Measurements from ENCODE around the gene PLP2. TPM values are rescaled to one million over a fixed set of nuclear protein-coding genes. Genes with fewer than 3 reads are reported as not detected.
"Not testable (repeated sequence)": the region's sequence is repeated elsewhere in the genome, so short reads cannot be mapped to it uniquely, and the experiment has no call there.

PLP2 gene, protein sequence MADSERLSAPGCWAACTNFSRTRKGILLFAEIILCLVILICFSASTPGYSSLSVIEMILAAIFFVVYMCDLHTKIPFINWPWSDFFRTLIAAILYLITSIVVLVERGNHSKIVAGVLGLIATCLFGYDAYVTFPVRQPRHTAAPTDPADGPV
- 10 to 100 TPM; 47.5 to 50.4 TPM for total RNA-seq

DNA sequence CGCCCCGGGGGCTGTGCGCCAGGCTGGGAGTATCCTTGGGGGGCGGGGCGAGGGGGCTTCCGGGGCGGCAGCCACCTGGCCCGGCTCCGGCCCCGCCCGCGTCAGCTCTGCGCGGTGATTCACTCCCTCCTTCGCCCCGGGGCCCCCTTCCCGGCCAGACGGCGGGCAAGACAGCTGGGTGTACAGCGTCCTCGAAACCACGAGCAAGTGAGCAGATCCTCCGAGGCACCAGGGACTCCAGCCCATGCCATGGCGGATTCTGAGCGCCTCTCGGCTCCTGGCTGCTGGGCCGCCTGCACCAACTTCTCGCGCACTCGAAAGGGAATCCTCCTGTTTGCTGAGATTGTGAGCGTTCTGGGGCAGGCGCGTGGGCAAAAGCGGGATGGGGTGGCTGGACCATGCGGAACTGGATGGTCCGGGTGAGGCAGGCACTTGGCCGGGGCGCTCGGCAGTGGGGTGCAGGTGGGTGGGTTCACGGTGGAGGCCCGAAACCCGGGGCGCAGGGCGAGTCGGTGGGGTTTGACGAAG is at the start of gene PLP2:
Gene PLP2, plus strand, starts transcription at position 147 of the 528 bp plus-strand sequence. Its CDS starts 103 bp downstream, at position 250.
- ATAC-seq (ENCODE audit: low read depth), result peak; percentile 16
- DNase-seq, result peak; percentile 57
- peak within 1 kb of the TSS; percentile 84 for H3K4me3 Mint-ChIP-seq

DNA sequence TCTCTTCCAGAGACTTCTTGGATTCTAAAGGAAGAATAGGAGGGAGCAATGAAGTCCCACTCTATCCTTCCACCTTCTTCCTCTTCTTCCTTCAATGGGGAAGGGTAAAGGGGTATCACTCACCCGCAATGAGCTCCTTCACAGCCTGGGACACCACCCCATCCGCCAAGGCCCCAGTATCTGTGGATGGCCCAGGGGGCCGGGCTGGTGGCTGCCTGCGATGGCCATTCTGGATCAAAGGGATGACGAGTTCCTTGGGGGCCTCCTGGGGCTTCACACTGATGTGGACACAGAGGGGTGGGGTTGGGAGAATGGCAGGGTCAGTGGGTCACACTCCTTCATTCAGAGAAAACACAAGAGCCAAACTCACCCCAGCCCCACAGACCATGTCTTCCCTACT is 49.2 kb upstream of the PLP2 start:
- H3K4me1 Mint-ChIP-seq, result peaks cover 22% of the 10 kb centered on the region
- ATAC-seq (ENCODE audit: low read depth) (no peak), DNase-seq (no peak)
- no peaks in the 10 kb centered on the region for H3K27me3 Mint-ChIP-seq
- H3K27ac Mint-ChIP-seq, result peak overlapping the region; percentile 88
- H3K9me3 Mint-ChIP-seq, result no peaks in the 10 kb centered on the region
- POLR2A ChIA-PET, result interaction anchor here (1.2 kb wide), 1 partner anchor 22 kb away, joined by 3 read pairs; no protein-coding TSS in a partner anchor
- peak overlapping the region; percentile 97 for H3K4me3 Mint-ChIP-seq
- H3K36me3 Mint-ChIP-seq, result peaks cover 12% of the 10 kb centered on the region

More for the DNA sequence above, at the start of gene PLP2:
- no peaks in the 10 kb centered on the region for H3K9me3 Mint-ChIP-seq
- no peaks in the 10 kb centered on the region for H3K27me3 Mint-ChIP-seq
- H3K36me3 Mint-ChIP-seq, result peaks cover 12% of the 10 kb centered on the region
- peaks cover 21% of the 10 kb centered on the region for H3K4me1 Mint-ChIP-seq
- H3K27ac Mint-ChIP-seq, result peak within 1 kb of the TSS; percentile 83
- POLR2A ChIA-PET, result interaction anchor here (0.7 to 2.1 kb wide), 6 partner anchors 8 to 274 kb away, joined by 3 to 7 read pairs (median 3); partner anchors contain the start of genes PQBP1, PRICKLE3 and TIMM17B

DNA sequence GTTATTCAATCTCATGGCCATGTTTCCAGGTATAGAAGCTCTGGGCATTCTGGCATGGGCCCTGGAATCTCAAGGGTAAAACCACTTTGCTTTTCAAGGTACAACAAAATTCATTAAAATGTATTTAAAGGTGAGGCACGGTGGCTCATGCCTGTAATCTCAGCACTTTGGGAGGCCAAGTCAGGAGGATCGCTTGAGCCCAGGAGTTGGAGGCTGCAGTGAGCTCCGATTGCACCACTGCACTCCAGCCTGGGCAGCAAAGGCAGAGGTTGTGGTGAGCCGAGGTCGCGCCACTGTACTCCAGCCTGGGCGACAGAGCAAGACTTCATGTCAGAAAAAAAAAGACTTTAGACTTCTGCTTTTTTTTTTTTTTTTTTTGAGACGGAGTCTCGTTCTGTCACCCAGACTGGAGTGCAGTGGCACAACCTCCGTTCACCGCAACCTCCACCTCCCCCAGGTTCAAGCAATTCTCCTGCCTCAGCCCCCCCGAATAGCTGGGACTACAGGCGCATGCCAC is 43.9 kb upstream of the PLP2 start:
- ATAC-seq (ENCODE audit: low read depth); H3K36me3 Mint-ChIP-seq; H3K27me3 Mint-ChIP-seq; H3K4me1 Mint-ChIP-seq; POLR2A ChIA-PET; DNase-seq; H3K4me3 Mint-ChIP-seq; H3K9me3 Mint-ChIP-seq; H3K27ac Mint-ChIP-seq: not testable (repeated sequence)

DNA sequence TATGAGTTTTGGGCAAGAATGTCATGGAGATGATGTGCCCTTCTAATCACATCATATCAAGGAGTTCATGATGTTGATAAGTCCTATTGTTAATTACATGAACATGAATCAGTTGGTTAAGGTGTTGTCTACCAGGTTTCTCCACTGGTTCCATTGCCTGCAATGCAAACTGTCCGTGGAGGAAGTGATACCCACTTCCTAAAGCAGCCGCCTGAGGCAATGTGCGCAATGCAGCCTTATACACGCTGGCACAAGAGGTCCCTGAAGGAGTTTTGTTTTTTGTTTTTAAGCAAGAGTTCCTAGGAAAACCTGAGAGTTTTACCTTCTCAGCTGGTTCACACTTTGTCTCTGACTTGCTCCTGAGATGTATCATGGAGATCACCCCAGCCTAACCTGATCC is 42.3 kb upstream of the PLP2 start:
- DNase-seq, result no peak
- POLR2A ChIA-PET, result interaction anchor here (0.6 kb wide), 2 partner anchors 65 to 86 kb away, joined by 3 read pairs; partner anchors contain the start of gene TFE3
- no peaks in the 10 kb centered on the region for H3K27me3 Mint-ChIP-seq
- no peak overlapping the region for H3K4me3 Mint-ChIP-seq
- no peak overlapping the region for H3K27ac Mint-ChIP-seq
- H3K9me3 Mint-ChIP-seq, result no peaks in the 10 kb centered on the region
- H3K36me3 Mint-ChIP-seq, result no peaks in the 10 kb centered on the region
- no peaks in the 10 kb centered on the region for H3K4me1 Mint-ChIP-seq
- ATAC-seq (ENCODE audit: low read depth), result no peak

DNA sequence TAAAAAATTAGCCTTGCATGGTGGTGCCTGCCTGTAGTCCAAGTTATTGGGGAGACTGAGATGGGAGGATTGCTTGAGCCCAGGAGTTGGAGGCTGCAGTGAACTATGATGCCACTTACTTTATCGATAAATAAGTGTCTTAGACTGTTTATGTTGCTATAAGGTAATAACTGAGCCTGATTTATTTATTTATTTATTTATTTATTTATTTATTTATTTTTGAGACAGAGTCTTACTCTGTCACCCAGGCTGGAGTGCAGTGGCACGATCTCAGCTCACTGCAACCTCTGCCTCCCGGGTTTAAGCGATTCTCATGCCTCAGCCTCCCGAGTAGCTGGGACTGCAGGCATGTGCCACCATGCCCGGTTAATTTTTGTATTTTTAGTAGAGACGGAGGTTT is 39.4 kb upstream of the PLP2 start:
- H3K27me3 Mint-ChIP-seq; H3K27ac Mint-ChIP-seq; H3K4me3 Mint-ChIP-seq; H3K4me1 Mint-ChIP-seq; H3K36me3 Mint-ChIP-seq; H3K9me3 Mint-ChIP-seq; ATAC-seq (ENCODE audit: low read depth); DNase-seq: not testable (repeated sequence)
- POLR2A ChIA-PET, result interaction anchor here (0.6 kb wide), 1 partner anchor 18 kb away, joined by 3 read pairs; no protein-coding TSS in a partner anchor

DNA sequence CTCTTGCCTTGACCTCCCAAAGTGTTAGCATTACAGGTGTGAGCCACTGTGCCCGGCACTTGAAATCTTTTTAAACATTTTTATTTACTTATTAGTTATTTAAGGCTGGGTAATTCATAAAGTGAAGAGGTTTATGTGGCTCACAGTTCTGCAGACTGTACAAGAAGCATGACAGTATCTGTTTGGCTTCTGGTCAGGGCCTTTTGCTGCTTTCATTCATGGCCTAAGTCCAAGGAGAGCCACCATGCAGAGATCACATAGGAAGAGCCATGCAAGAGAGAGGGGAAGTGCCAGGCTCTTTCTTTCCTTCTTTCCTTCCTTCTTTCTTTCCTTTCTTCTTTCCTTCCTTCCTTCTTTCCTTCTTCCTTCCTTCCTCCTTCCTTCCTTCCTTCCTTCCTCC is 37.9 kb upstream of the PLP2 start:
- H3K4me1 Mint-ChIP-seq, result no peaks in the 10 kb centered on the region
- POLR2A ChIA-PET, result no interaction called here
- H3K27me3 Mint-ChIP-seq, result no peaks in the 10 kb centered on the region
- H3K4me3 Mint-ChIP-seq, result no peak overlapping the region
- H3K27ac Mint-ChIP-seq, result no peak overlapping the region
- H3K9me3 Mint-ChIP-seq, result no peaks in the 10 kb centered on the region
- DNase-seq (no peak), ATAC-seq (ENCODE audit: low read depth) (no peak)
- H3K36me3 Mint-ChIP-seq, result no peaks in the 10 kb centered on the region

DNA sequence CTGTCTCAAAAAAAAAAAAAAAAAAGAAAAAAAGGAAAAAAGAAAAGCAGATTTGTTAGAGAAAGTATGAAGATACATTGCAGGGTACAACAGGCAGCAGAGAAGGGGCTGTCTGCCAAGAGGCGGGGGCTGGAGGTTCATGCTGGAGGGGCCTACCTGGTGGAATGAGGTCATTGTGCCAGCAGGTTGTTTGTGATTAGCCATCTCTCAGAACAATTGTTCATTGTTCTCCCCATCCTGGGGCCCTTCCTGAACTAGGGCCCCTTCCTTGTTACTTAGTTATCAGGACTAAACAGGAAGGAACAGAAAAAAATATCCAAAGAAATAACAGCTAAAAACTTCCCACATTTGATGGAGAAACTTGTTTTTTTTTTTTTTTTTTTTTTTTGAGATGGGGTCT is 34.2 kb upstream of the PLP2 start:
- no peak for ATAC-seq (ENCODE audit: low read depth)
- H3K36me3 Mint-ChIP-seq, result peaks cover 14% of the 10 kb centered on the region
- no peak for DNase-seq
- no peak overlapping the region for H3K27ac Mint-ChIP-seq
- H3K4me3 Mint-ChIP-seq, result no peak overlapping the region
- H3K9me3 Mint-ChIP-seq, result peaks cover 7% of the 10 kb centered on the region
- no peaks in the 10 kb centered on the region for H3K27me3 Mint-ChIP-seq
- H3K4me1 Mint-ChIP-seq, result no peaks in the 10 kb centered on the region
- POLR2A ChIA-PET, result no interaction called here

DNA sequence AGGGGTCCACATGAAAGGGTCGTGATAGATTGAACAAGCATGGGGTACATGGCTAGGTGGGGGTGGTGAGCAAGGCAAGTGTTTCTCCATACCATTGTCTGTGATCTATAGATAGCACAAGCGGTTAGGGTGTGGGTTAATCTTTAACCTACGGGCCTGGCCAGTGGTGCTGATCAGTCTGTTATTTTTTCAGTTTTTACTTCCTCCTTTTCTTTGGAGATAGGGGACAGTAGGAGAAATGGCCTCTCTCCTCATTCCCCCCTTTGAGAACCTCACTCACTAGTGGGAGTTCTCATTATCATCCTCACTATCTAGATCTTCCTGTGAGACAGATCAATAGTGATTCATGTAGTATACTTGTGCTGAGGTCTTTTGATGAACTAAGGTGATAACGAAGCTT is 32.0 kb upstream of the PLP2 start:
- no peak overlapping the region for H3K27ac Mint-ChIP-seq
- ATAC-seq (ENCODE audit: low read depth) (no peak), DNase-seq (no peak)
- POLR2A ChIA-PET, result no interaction called here
- peaks cover 14% of the 10 kb centered on the region for H3K36me3 Mint-ChIP-seq
- H3K27me3 Mint-ChIP-seq, result no peaks in the 10 kb centered on the region
- no peak overlapping the region for H3K4me3 Mint-ChIP-seq
- H3K9me3 Mint-ChIP-seq, result peaks cover 7% of the 10 kb centered on the region
- no peaks in the 10 kb centered on the region for H3K4me1 Mint-ChIP-seq

DNA sequence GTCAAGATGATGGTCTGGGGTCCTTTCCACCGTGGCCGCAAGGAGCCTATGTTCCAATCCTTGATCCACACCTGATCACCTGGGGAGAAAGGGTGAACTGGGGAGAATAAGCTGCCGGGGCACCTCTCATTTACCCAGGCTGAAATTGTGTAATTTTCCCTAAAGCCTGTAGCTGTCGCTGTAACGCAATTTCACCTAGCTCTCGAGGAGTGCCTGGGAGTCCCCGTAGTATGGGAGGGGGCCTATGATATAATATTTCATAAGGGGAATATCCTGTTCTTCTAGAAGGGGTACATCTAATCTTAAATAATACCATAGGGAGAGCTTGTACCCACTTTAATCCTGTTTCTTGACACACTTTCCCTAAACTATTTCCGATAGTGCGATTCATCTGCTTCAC is 29.4 kb upstream of the PLP2 start:
- H3K9me3 Mint-ChIP-seq; H3K4me1 Mint-ChIP-seq; POLR2A ChIA-PET; H3K4me3 Mint-ChIP-seq; ATAC-seq (ENCODE audit: low read depth); DNase-seq; H3K27me3 Mint-ChIP-seq; H3K27ac Mint-ChIP-seq: not testable (repeated sequence)
- H3K36me3 Mint-ChIP-seq, result peaks cover 14% of the 10 kb centered on the region

DNA sequence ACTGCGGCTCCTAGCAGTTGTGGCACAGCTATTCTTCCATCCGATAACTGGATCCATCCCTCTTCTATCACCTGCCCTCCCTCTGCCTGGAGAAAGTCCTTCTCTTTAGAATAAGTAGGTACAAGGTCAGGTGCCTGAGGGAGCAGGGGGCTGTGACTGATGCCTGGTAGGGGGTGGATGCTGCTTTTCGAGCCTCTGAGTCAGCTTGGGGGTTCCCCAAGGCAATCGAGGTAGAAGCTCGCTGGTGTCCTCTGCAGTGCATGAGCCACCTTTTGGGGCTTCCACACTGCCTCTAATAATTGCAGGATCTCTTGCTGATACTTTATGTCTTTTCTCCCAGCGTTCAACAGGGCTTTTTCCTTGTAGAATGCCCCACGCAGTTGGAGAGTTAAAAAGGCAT is 28.5 kb upstream of the PLP2 start:
- H3K4me1 Mint-ChIP-seq; H3K27ac Mint-ChIP-seq; ATAC-seq (ENCODE audit: low read depth); H3K27me3 Mint-ChIP-seq; H3K9me3 Mint-ChIP-seq; DNase-seq; POLR2A ChIA-PET; H3K4me3 Mint-ChIP-seq: not testable (repeated sequence)
- peaks cover 15% of the 10 kb centered on the region for H3K36me3 Mint-ChIP-seq

DNA sequence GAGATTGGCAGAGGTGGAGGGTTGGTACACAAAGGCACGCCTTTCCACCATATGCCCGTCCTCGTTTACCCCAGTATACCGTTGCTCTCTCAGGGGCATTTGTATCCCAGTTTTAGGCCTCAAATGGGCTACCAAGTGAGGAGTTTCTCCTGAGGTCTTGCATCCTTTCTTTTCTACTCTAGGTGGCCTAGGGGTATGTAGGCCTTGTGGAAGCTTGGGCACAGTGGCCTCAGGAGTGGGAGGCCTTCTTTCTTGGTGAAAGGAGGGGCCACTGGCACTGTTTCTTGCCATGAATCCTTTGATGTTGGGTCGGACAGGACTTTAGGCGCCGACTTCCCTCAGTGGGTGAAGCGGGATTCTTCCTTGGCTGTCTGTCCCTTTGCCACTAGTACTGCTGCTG is 24.4 kb upstream of the PLP2 start:
- POLR2A ChIA-PET, result no interaction called here
- H3K4me3 Mint-ChIP-seq, result no peak overlapping the region
- H3K36me3 Mint-ChIP-seq, result peaks cover 1% of the 10 kb centered on the region
- H3K27me3 Mint-ChIP-seq, result no peaks in the 10 kb centered on the region
- no peaks in the 10 kb centered on the region for H3K9me3 Mint-ChIP-seq
- no peak overlapping the region for H3K27ac Mint-ChIP-seq
- H3K4me1 Mint-ChIP-seq, result no peaks in the 10 kb centered on the region
- DNase-seq, result no peak
- no peak for ATAC-seq (ENCODE audit: low read depth)

DNA sequence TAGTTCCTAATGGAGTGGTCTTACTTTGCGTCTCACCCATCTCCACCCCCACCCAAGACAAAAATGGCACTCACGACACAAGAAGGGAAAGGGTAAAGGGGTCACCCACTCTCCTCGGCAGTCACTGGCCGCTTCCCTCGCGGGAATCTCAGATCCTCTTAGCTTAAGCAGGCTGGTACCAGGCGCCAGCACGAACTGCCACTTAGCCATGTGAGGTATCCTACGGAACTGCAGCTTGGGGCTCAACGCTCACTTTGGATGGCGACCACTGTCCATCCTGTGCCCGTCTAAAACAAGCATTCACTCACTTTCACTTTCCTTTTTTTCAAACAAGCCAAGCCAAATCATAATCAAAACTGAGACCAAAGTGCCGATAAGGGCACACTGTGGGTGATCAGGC is 23.8 kb upstream of the PLP2 start:
- ATAC-seq (ENCODE audit: low read depth), result no peak
- Mint-ChIP-seq H3K27ac (no peak overlapping the region), H3K36me3 (peaks cover 1% of the 10 kb centered on the region)

DNA sequence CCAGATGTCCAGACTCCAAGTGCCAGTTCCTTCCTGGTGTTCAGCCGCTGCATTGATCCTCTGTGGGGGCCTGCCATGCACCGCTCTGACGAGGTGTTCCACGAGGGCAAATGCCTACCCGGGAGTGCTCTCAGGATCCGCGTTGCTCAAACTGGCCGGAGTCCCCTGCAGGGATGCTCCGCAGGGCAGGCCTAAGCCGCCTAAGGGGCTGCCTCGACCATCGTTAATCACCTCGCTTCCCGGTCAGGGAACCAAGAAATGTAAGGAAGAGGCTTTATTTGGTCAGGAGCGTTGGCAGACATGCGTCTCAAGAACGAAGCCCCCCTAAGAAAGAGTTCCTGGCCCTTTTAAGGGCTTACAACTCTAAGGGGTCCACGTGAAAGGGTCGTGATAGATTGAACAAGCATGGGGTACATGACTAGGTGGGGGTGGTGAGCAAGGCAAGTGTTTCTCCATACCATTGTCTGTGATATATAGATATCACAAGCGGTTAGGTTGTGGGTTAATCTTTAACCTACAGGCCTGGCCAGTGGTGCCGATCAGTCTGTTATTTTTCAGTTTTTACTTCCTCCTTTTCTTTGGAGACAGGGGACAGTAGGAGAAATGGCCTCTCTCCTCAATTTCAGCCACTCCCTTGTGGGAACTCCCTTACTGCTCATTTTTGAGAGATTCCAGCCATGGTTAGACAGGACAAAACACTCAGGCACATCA is 23.2 kb upstream of the PLP2 start:
- POLR2A ChIA-PET; H3K9me3 Mint-ChIP-seq; H3K36me3 Mint-ChIP-seq; ATAC-seq (ENCODE audit: low read depth); H3K4me1 Mint-ChIP-seq; H3K27me3 Mint-ChIP-seq; H3K27ac Mint-ChIP-seq; H3K4me3 Mint-ChIP-seq; DNase-seq: not testable (repeated sequence)

More for the DNA sequence above, 23.8 kb upstream of the PLP2 start:
- POLR2A ChIA-PET, result no interaction called here
- DNase-seq, result no peak
- H3K4me3 Mint-ChIP-seq, result no peak overlapping the region
- H3K27me3 Mint-ChIP-seq, result no peaks in the 10 kb centered on the region
- no peaks in the 10 kb centered on the region for H3K9me3 Mint-ChIP-seq
- H3K4me1 Mint-ChIP-seq, result no peaks in the 10 kb centered on the region

DNA sequence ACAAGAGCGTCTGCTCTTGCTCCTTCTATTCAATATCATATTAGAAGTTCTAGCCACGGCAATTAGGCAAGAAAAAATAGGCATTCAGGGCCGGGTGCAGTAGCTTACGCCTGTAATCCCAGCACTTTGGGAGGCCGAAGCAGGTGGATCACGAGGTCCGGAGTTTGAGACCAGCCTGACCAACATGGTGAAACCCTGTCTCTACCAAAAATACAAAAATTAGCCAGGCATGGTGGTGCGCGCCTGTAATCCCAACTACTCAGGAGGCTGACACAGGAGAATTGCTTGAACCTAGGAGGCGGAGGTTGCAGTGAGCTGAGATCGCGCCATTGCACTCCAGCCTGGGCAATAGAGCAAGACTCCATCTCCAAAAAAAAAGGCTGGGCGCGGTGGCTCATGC is 22.4 kb upstream of the PLP2 start:
- ATAC-seq (ENCODE audit: low read depth); POLR2A ChIA-PET; H3K36me3 Mint-ChIP-seq; H3K9me3 Mint-ChIP-seq; DNase-seq; H3K27me3 Mint-ChIP-seq; H3K27ac Mint-ChIP-seq; H3K4me1 Mint-ChIP-seq; H3K4me3 Mint-ChIP-seq: not testable (repeated sequence)
